ENCODE data around the gene TMEM120B.
A peak's percentile ranks its signal among the peaks of the same experiment; 100 is the strongest.

The TMEM120B gene

GRCh38 chr12:121792607-121793439, 80.3 kb downstream of the TMEM120B start:
- DNase-seq (ENCODE audit: low spot score): peak; percentile 80

GRCh38 chr12:121793440-121793837, 80.9 kb downstream of the TMEM120B start, which contains the start of gene RHOF:
Gene RHOF, minus strand, starts transcription at chr12:121793688. Its CDS starts 55 bp downstream, at chr12:121793633.
- no peak for DNase-seq (ENCODE audit: low spot score)

- peak; percentile 95 for DNase-seq (ENCODE audit: low spot score)
Measured at GRCh38 chr12:121793838-121794533, 81.4 kb downstream of the TMEM120B start.

- DNase-seq (ENCODE audit: low spot score): no peak
Measured at GRCh38 chr12:121794534-121795033, 82.0 kb downstream of the TMEM120B start.

- peak; percentile 87 for DNase-seq (ENCODE audit: low spot score)
Measured at GRCh38 chr12:121795034-121795968, 82.7 kb downstream of the TMEM120B start.

- DNase-seq (ENCODE audit: low spot score): no peak
Measured at GRCh38 chr12:121796855-121797751, 84.6 kb downstream of the TMEM120B start.

GRCh38 chr12:121797937-121798786, 85.6 kb downstream of the TMEM120B start:
- DNase-seq (ENCODE audit: low spot score): no peak

- DNase-seq (ENCODE audit: low spot score): no peak
Measured at GRCh38 chr12:121798787-121799155, 86.2 kb downstream of the TMEM120B start.

- peak; percentile 69 for DNase-seq (ENCODE audit: low spot score)
Measured at GRCh38 chr12:121799156-121799841, 86.7 kb downstream of the TMEM120B start.

GRCh38 chr12:121799842-121800693, 87.5 kb downstream of the TMEM120B start:
- peak; percentile 67 for DNase-seq (ENCODE audit: low spot score)

GRCh38 chr12:121800694-121801594, 88.4 kb downstream of the TMEM120B start:
- peak; percentile 69 for DNase-seq (ENCODE audit: low spot score)

- peak; percentile 67 for DNase-seq (ENCODE audit: low spot score)
Measured at GRCh38 chr12:121801595-121802484, 89.3 kb downstream of the TMEM120B start.

GRCh38 chr12:121802485-121802842, 89.9 kb downstream of the TMEM120B start:
- DNase-seq (ENCODE audit: low spot score): no peak

- DNase-seq (ENCODE audit: low spot score): peak; percentile 96
Measured at GRCh38 chr12:121802843-121803698, 90.5 kb downstream of the TMEM120B start.

GRCh38 chr12:121803861-121804416, 91.4 kb downstream of the TMEM120B start, which contains the start of gene SETD1B:
Gene SETD1B, plus strand, starts transcription at chr12:121804009. Its CDS starts 729 bp downstream, at chr12:121804738.
- DNase-seq (ENCODE audit: low spot score): peak; percentile 60

Measured in NAMALWA (cell line).